AG09319 (cell line): Measurements from ENCODE around the gene SLC51B.

Experiments used
- DNase-seq: peaks from one replicate; pipeline ENCODE4 v3.0.0-alpha.2; 2010; ENCODE audit warnings: low read depth; ENCODE audit errors: extremely low read depth
- CTCF ChIP-seq: IDR thresholded peaks from 2 replicates; pipeline ENCODE4 v1.5.1; 2011; ENCODE audit warnings: low read depth, mild to moderate bottlenecking, inconsistent platforms, low read length, moderate library complexity

Gene SLC51B

GRCh38 chr15:65066001-65066634, 20.9 kb downstream of the SLC51B start:
- no peak for TF ChIP-seq CTCF
- DNase-seq, result no peak

GRCh38 chr15:65066635-65067316, 21.6 kb downstream of the SLC51B start:
- TF ChIP-seq CTCF, result no peak
- DNase-seq, result no peak

- no peak for TF ChIP-seq CTCF
- DNase-seq, result no peak
Measured at GRCh38 chr15:65067317-65067644, 22.1 kb downstream of the SLC51B start.

- TF ChIP-seq CTCF, result no peak
- DNase-seq, result no peak
Measured at GRCh38 chr15:65067645-65068402, 22.6 kb downstream of the SLC51B start, which contains the start of gene RASL12. TSS of gene RASL12 (minus strand) at chr15:65067991. CDS start at chr15:65067835, 156 bp downstream.

GRCh38 chr15:65068403-65068788, 23.2 kb downstream of the SLC51B start:
- DNase-seq, result peak; percentile 51
- no peak for TF ChIP-seq CTCF

GRCh38 chr15:65069179-65069578, 24.0 kb downstream of the SLC51B start:
- TF ChIP-seq CTCF, result no peak
- DNase-seq, result peak; percentile 96
